Kidney capillary endothelial cell (primary cell): ENCODE results near the gene FAAP20.
A peak's percentile ranks its signal among the peaks of the same experiment; 100 is the strongest.

ENCODE experiments used
- DNase-seq: peaks from one replicate; pipeline ENCODE4 v3.0.0-alpha.2; 2018; ENCODE audit warnings: low spot score

The FAAP20 gene

GRCh38 chr1:2194319-2194897 is at the start of gene FAAP20:
Gene FAAP20 (minus strand): TSS chr1:2194772. CDS start chr1:2194749, 23 bp downstream.
- DNase-seq, result peak; percentile 40

GRCh38 chr1:2242814-2243725 is 48.5 kb upstream of the FAAP20 start:
- no peak for DNase-seq

- DNase-seq, result no peak
Measured at GRCh38 chr1:2241820-2242219, 47.2 kb upstream of the FAAP20 start.

GRCh38 chr1:2240270-2241156 is 45.9 kb upstream of the FAAP20 start:
- DNase-seq, result no peak

- no peak for DNase-seq
Measured at GRCh38 chr1:2239384-2239985, 44.9 kb upstream of the FAAP20 start.

GRCh38 chr1:2239013-2239370 is 44.4 kb upstream of the FAAP20 start:
- no peak for DNase-seq

GRCh38 chr1:2238361-2239012 is 43.9 kb upstream of the FAAP20 start:
- DNase-seq, result no peak

GRCh38 chr1:2237773-2238172 is 43.2 kb upstream of the FAAP20 start:
- DNase-seq, result no peak

- no peak for DNase-seq
Measured at GRCh38 chr1:2236695-2237677, 42.4 kb upstream of the FAAP20 start.

GRCh38 chr1:2235300-2235998 is 40.9 kb upstream of the FAAP20 start:
- no peak for DNase-seq

GRCh38 chr1:2234762-2235113 is 40.2 kb upstream of the FAAP20 start:
- DNase-seq, result no peak

- DNase-seq, result no peak
Measured at GRCh38 chr1:2233997-2234761, 39.6 kb upstream of the FAAP20 start.

- no peak for DNase-seq
Measured at GRCh38 chr1:2233468-2233867, 38.9 kb upstream of the FAAP20 start.

GRCh38 chr1:2232916-2233438 is 38.4 kb upstream of the FAAP20 start:
- DNase-seq, result no peak

- DNase-seq, result no peak
Measured at GRCh38 chr1:2232255-2232915, 37.8 kb upstream of the FAAP20 start.

GRCh38 chr1:2231532-2232254 is 37.1 kb upstream of the FAAP20 start:
- no peak for DNase-seq

- no peak for DNase-seq
Measured at GRCh38 chr1:2230781-2231531, 36.4 kb upstream of the FAAP20 start.
